SU-DHL-6 (cell line): ENCODE measurements around the gene SNCG.

ENCODE experiments used
- EZH2phosphoT487 ChIP-seq: fragments of 200-600 bp; sonication (generic), shearing (Covaris generic); conservative IDR thresholded peaks from 2 replicates; pipeline ENCODE4 v1.6.1; 2018; ENCODE audit warnings: mild to moderate bottlenecking, antibody characterized with exemption, low read length, moderate library complexity, mixed read lengths
- TF ChIP-seq, protein P1 (sequence below): fragments of 200-600 bp; sonication (generic); IDR thresholded peaks from one replicate; pipeline ENCODE4 v1.5.1; 2017; ENCODE audit warnings: antibody characterized with exemption, mild to moderate bottlenecking, low read length, moderate library complexity; ENCODE audit not compliant: insufficient read depth, poor library complexity, severe bottlenecking

DNA sequence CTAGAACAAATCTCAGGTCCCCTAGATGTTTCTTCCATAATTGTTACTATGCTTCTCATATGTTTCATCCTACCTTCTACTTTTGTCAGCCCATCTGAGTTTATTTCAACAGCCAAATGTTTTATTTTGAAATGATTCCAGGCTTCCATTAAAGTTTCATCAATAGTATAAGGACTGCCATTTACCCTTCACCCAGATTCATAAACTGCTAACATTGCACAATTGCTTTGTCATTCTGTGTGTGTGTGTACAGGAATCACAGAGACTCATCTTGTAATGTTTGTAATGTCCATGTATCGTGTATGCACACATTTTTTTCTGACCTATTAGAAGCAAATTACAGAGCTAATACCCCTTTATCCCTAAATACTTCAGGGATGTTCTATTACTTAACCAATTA, 26.5 kb upstream of the SNCG start:
- TF ChIP-seq, protein P1, sequence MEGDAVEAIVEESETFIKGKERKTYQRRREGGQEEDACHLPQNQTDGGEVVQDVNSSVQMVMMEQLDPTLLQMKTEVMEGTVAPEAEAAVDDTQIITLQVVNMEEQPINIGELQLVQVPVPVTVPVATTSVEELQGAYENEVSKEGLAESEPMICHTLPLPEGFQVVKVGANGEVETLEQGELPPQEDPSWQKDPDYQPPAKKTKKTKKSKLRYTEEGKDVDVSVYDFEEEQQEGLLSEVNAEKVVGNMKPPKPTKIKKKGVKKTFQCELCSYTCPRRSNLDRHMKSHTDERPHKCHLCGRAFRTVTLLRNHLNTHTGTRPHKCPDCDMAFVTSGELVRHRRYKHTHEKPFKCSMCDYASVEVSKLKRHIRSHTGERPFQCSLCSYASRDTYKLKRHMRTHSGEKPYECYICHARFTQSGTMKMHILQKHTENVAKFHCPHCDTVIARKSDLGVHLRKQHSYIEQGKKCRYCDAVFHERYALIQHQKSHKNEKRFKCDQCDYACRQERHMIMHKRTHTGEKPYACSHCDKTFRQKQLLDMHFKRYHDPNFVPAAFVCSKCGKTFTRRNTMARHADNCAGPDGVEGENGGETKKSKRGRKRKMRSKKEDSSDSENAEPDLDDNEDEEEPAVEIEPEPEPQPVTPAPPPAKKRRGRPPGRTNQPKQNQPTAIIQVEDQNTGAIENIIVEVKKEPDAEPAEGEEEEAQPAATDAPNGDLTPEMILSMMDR, result no peak
- TF ChIP-seq EZH2phosphoT487, result no peak
